Measurements from ENCODE around the gene CFAP126.
"Not testable (repeated sequence)": the region's sequence is repeated elsewhere in the genome, so short reads cannot be mapped to it uniquely, and the experiment has no call there.

The CFAP126 gene

GRCh38 chr1:161389691-161390558, 22.2 kb upstream of the CFAP126 start:
- peak; percentile 94 for DNase-seq (ENCODE audit: low read depth)
- H3K4me3 ChIP-seq (ENCODE audit: control insufficient read depth, low read depth, low read length), result peak overlapping the region; percentile 92
- TF ChIP-seq CTCF (IDR thresholded peaks at IDR 0.05; ENCODE audit: control insufficient read depth, insufficient read depth, low read depth, low read length, missing control alignments), result no peak

- DNase-seq (ENCODE audit: low read depth), result not testable (repeated sequence)
Measured at GRCh38 chr1:161389158-161389557, 21.5 kb upstream of the CFAP126 start.

GRCh38 chr1:161388639-161389038, 21.0 kb upstream of the CFAP126 start:
- TF ChIP-seq CTCF (IDR thresholded peaks at IDR 0.05; ENCODE audit: control insufficient read depth, insufficient read depth, low read depth, low read length, missing control alignments), result no peak
- H3K4me3 ChIP-seq (ENCODE audit: control insufficient read depth, low read depth, low read length), result no peak overlapping the region
- DNase-seq (ENCODE audit: low read depth), result no peak

More at GRCh38 chr1:161389158-161389557, 21.5 kb upstream of the CFAP126 start:
- H3K4me3 ChIP-seq (ENCODE audit: control insufficient read depth, low read depth, low read length), result peak overlapping the region; percentile 51

GRCh38 chr1:161382214-161383019, 14.7 kb upstream of the CFAP126 start:
- peak; percentile 48 for TF ChIP-seq CTCF (IDR thresholded peaks at IDR 0.05; ENCODE audit: control insufficient read depth, insufficient read depth, low read depth, low read length, missing control alignments)
- H3K4me3 ChIP-seq (ENCODE audit: control insufficient read depth, low read depth, low read length), result no peak overlapping the region
- DNase-seq (ENCODE audit: low read depth), result no peak

- DNase-seq (ENCODE audit: low read depth), result no peak
- no peak for TF ChIP-seq CTCF (IDR thresholded peaks at IDR 0.05; ENCODE audit: control insufficient read depth, insufficient read depth, low read depth, low read length, missing control alignments)
- no peak overlapping the region for H3K4me3 ChIP-seq (ENCODE audit: control insufficient read depth, low read depth, low read length)
Measured at GRCh38 chr1:161381707-161382106, 14.0 kb upstream of the CFAP126 start.

GRCh38 chr1:161379071-161379470, 11.4 kb upstream of the CFAP126 start:
- no peak for TF ChIP-seq CTCF (IDR thresholded peaks at IDR 0.05; ENCODE audit: control insufficient read depth, insufficient read depth, low read depth, low read length, missing control alignments)
- no peak overlapping the region for H3K4me3 ChIP-seq (ENCODE audit: control insufficient read depth, low read depth, low read length)
- DNase-seq (ENCODE audit: low read depth), result no peak

- no peak for TF ChIP-seq CTCF (IDR thresholded peaks at IDR 0.05; ENCODE audit: control insufficient read depth, insufficient read depth, low read depth, low read length, missing control alignments)
- H3K4me3 ChIP-seq (ENCODE audit: control insufficient read depth, low read depth, low read length), result no peak overlapping the region
- DNase-seq (ENCODE audit: low read depth), result no peak
Measured at GRCh38 chr1:161378014-161378413, 10.3 kb upstream of the CFAP126 start.
